ENCODE measurements around the gene RBM17. TPM values are rescaled to one million over a fixed set of nuclear protein-coding genes. Genes with fewer than 3 reads are reported as not detected.
"Not testable (repeated sequence)": the region's sequence is repeated elsewhere in the genome, so short reads cannot be mapped to it uniquely, and the experiment has no call there.

Gene RBM17
- total and polyA plus RNA-seq, 9 donors = 56.2 to 94.4 (median 70.3) TPM

DNA sequence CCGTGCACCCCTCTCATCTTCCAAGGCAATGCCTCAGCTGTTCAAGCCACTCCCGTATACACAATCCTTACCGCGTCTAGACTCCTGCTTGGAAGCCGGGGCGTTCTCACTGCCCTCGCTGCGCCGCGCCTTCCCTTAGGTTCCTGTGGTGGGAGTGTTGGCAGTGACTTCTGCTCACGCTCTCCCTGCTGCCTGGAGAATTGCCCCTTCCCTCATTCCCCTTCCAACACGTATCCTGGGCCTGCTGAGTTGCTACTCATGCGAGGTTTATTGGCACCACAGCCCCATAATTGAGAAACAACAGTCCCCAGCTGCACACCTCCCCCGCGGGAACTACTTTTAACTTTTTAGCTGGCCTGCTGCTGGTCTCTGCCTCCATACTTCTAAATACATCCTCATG is 31.9 kb downstream of the RBM17 start:
- H3K4me1 ChIP-seq (ENCODE audit: insufficient read depth) = peaks cover 8% of the 10 kb centered on the region
- DNase-seq = peak; percentile 60 to 68 (median 67)
- peak overlapping the region; percentile 49 to 67 for H3K27ac ChIP-seq
- no peak overlapping the region for H3K4me3 ChIP-seq
- H3K27me3 ChIP-seq = no peaks in the 10 kb centered on the region
- TF ChIP-seq, protein P1, sequence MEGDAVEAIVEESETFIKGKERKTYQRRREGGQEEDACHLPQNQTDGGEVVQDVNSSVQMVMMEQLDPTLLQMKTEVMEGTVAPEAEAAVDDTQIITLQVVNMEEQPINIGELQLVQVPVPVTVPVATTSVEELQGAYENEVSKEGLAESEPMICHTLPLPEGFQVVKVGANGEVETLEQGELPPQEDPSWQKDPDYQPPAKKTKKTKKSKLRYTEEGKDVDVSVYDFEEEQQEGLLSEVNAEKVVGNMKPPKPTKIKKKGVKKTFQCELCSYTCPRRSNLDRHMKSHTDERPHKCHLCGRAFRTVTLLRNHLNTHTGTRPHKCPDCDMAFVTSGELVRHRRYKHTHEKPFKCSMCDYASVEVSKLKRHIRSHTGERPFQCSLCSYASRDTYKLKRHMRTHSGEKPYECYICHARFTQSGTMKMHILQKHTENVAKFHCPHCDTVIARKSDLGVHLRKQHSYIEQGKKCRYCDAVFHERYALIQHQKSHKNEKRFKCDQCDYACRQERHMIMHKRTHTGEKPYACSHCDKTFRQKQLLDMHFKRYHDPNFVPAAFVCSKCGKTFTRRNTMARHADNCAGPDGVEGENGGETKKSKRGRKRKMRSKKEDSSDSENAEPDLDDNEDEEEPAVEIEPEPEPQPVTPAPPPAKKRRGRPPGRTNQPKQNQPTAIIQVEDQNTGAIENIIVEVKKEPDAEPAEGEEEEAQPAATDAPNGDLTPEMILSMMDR (IDR thresholded peaks at IDR 0.05) = no peak
- TF ChIP-seq EP300 (IDR thresholded peaks at IDR 0.05) (no peak), POLR2A (IDR thresholded peaks at IDR 0.05) (no peak)
- intact Hi-C loops (cut with DNase I) = no loop called here
- no peaks in the 10 kb centered on the region for H3K9me3 ChIP-seq
- H3K36me3 ChIP-seq = no peaks in the 10 kb centered on the region
- 8 to 11% (median 10%) methylated on average over 15 of the region's 15 CpGs for WGBS, 3 donors

DNA sequence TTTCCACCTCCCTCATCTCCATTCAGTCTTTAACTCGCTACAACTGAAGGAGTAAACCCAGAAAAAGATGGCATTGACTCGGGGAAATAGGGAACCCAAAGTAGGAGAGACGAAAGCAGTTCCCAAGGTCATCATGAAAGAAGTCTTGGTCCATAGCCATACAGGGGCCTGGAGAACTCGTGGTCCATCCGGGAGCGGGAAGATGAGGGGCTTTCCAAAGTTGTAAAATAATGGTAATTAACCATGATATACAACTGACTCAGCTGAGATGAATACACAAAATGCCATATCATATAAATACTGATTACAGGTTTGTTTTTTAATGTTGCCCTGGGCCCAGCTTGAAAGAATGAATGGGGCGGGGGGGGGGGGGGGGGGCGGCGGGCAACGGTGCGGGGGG is 32.3 kb downstream of the RBM17 start:
- no peaks in the 10 kb centered on the region for H3K27me3 ChIP-seq
- peak overlapping the region; percentile 49 to 67 for H3K27ac ChIP-seq
- no peaks in the 10 kb centered on the region for H3K9me3 ChIP-seq
- TF ChIP-seq, protein P1 (IDR thresholded peaks at IDR 0.05) = no peak
- intact Hi-C loops (cut with DNase I) = no loop called here
- H3K4me1 ChIP-seq (ENCODE audit: insufficient read depth) = peaks cover 9% of the 10 kb centered on the region
- H3K4me3 ChIP-seq = no peak overlapping the region
- DNase-seq = no peak
- WGBS, 3 donors = 9 to 23% (median 23%) methylated on average over 11 of the region's 11 CpGs
- no peaks in the 10 kb centered on the region for H3K36me3 ChIP-seq

DNA sequence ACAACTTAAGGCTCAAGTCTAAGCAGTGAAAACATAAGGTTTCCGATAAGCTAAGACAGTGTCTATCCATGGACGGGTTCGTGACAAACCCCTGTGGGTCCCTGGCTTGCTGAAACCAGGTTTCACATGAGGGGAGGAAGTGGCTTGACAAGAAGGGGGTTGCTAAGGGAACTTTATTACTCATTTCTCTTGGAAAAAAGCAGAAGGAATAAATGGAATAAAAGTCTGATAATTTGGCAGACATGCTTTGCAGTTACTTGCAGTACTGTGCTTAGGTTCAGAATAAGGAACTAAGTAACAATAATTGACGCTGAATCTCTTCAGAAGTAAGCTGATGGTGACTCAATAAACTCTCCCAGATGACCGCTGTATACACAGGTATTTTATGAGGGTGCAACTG is 34.7 kb downstream of the RBM17 start:
- no peak for DNase-seq
- Histone ChIP-seq H3K4me3 (no peak overlapping the region), H3K27me3 (no peaks in the 10 kb centered on the region), H3K36me3 (no peaks in the 10 kb centered on the region), H3K4me1 (ENCODE audit: insufficient read depth) (peaks cover 19% of the 10 kb centered on the region), H3K27ac (peak overlapping the region in 1 of 2 donors; percentile 59), H3K9me3 (no peaks in the 10 kb centered on the region)
- TF ChIP-seq EP300 (IDR thresholded peaks at IDR 0.05) (no peak), POLR2A (IDR thresholded peaks at IDR 0.05) (no peak)
- TF ChIP-seq, protein P1 (IDR thresholded peaks at IDR 0.05) = no peak
- 26 to 41% (median 33%) methylated on average over 5 of the region's 5 CpGs for WGBS, 3 donors
- intact Hi-C loops (cut with DNase I) = no loop called here

DNA sequence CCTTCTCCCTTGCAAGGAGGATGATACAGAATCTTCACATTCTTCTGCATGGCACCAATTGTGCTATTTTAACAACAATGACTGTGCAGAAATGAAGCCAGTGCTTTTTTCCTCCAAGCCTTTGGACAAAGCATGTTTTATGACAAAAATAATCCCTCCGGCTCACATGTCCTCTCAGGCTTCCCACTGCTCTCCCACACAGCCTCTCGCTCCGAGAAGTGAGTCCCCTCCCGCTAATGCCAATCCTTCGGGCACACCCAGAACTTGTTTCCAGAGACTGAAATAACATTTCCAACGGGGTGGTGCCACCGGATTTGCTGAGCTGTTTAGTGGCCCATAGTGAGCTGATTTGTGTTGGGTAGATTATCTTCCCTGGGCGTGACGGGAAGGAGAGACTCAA is 35.8 kb downstream of the RBM17 start:
- Histone ChIP-seq H3K27me3 (no peaks in the 10 kb centered on the region), H3K4me3 (no peak overlapping the region), H3K9me3 (no peaks in the 10 kb centered on the region), H3K36me3 (no peaks in the 10 kb centered on the region), H3K27ac (peak overlapping the region in 1 of 2 donors; percentile 59), H3K4me1 (ENCODE audit: insufficient read depth) (peaks cover 20% of the 10 kb centered on the region)
- TF ChIP-seq, protein P1 (IDR thresholded peaks at IDR 0.05) = no peak
- TF ChIP-seq EP300 (IDR thresholded peaks at IDR 0.05) = no peak
- no peak for TF ChIP-seq POLR2A (IDR thresholded peaks at IDR 0.05)
- DNase-seq = peak in 1 of 5 donors; percentile 43
- 21 to 27% (median 22%) methylated on average over 9 of the region's 9 CpGs for WGBS, 3 donors
- intact Hi-C loops (cut with DNase I) = no loop called here

DNA sequence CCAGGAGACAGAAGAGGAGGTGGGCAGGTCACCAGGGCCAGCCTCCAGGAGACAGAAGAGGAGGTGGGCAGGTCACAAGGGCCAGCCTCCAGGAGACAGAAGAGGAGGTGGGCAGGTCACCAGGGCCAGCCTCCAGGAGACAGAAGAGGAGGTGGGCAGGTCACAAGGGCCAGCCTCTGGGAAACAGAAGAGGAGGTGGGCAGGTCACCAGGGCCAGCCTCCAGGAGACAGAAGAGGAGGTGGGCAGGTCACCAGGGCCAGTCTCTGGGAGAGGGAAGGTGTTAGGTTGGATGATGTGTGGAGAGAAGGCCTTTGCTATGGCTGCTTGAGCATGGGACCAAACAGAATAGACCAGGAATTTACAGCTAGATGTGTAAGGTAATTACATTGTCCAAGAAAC is 38.6 kb downstream of the RBM17 start:
- H3K9me3 ChIP-seq; H3K36me3 ChIP-seq; H3K4me3 ChIP-seq; intact Hi-C loops (cut with DNase I); DNase-seq; H3K27me3 ChIP-seq: not testable (repeated sequence)
- peak overlapping the region in 1 of 2 donors; percentile 67 for H3K27ac ChIP-seq
- peaks cover 13% of the 10 kb centered on the region for H3K4me1 ChIP-seq (ENCODE audit: insufficient read depth)
